HepG2 (cell line): Measurements from ENCODE around the gene FUT3. TPM values are rescaled to one million over a fixed set of nuclear protein-coding genes. Genes with fewer than 3 reads are reported as not detected.

Experiments used
- CERS6 ChIP-seq: sonication (generic); formaldehyde crosslinking; IDR thresholded peaks from 2 replicates; pipeline ENCODE4 v1.5.0; 2020; ENCODE audit warnings: missing genetic modification reagents
- CHCHD3 ChIP-seq: sonication (generic); formaldehyde crosslinking; IDR thresholded peaks from 2 replicates; pipeline ENCODE4 v1.8.0; 2022; ENCODE audit warnings: mild to moderate bottlenecking, missing genetic modification reagents, moderate library complexity
- GFI1 ChIP-seq: sonication (generic); formaldehyde crosslinking; IDR thresholded peaks from 2 replicates; pipeline ENCODE4 v1.5.0; 2020; ENCODE audit warnings: missing genetic modification reagents, mild to moderate bottlenecking, borderline replicate concordance
- HHEX ChIP-seq: IDR thresholded peaks from 2 replicates; pipeline ENCODE4 v1.6.1; 2016; ENCODE audit warnings: control low read depth
- KAT7 ChIP-seq: IDR thresholded peaks from 2 replicates; pipeline ENCODE4 v1.6.1; 2018; ENCODE audit warnings: borderline replicate concordance, missing compliant biosample characterization
- MTF2 ChIP-seq: sonication (generic); formaldehyde crosslinking; IDR thresholded peaks from 2 replicates; pipeline ENCODE4 v1.5.0; 2020; ENCODE audit warnings: missing genetic modification reagents, borderline replicate concordance
- REPIN1 ChIP-seq: sonication (generic); formaldehyde crosslinking; IDR thresholded peaks from 2 replicates; pipeline ENCODE4 v1.8.0; 2022; ENCODE audit warnings: missing genetic modification reagents, low read depth, mild to moderate bottlenecking, borderline replicate concordance
- SATB2 ChIP-seq: sonication (generic); formaldehyde crosslinking; IDR thresholded peaks from 2 replicates; pipeline ENCODE4 v1.5.0; 2020; ENCODE audit warnings: missing genetic modification reagents
- ZBTB21 ChIP-seq: sonication (generic); formaldehyde crosslinking; IDR thresholded peaks from 2 replicates; pipeline ENCODE4 v1.4.0; 2020; ENCODE audit warnings: missing genetic modification reagents
- ZBTB25 ChIP-seq: IDR thresholded peaks from 2 replicates; pipeline ENCODE4 v1.6.1; 2018; ENCODE audit warnings: missing genetic modification reagents
- ZBTB3 ChIP-seq: sonication (generic); formaldehyde crosslinking; IDR thresholded peaks from 2 replicates; pipeline ENCODE4 v1.4.0; 2020; ENCODE audit warnings: low read depth, mild to moderate bottlenecking, moderate library complexity, missing genetic modification reagents, borderline replicate concordance
- ZBTB40 ChIP-seq, 2 experiments: fragments of 450-650 bp in 1 of 2; sonication (generic) in 1 of 2; formaldehyde crosslinking in 1 of 2; IDR thresholded peaks; 2 replicates each; pipeline versions ENCODE4 v1.6.1 to v1.8.0; 2016 to 2022; ENCODE audit warnings: antibody characterized with exemption in 1 of 2, mild to moderate bottlenecking in 1 of 2, missing genetic modification reagents in 1 of 2
- ZFP36 ChIP-seq: fragments of 150-350 bp; IDR thresholded peaks from 2 replicates; pipeline ENCODE4 v1.6.1; 2018; ENCODE audit warnings: borderline replicate concordance, low read length, low read depth; ENCODE audit not compliant: partially characterized antibody
- ZNF512B ChIP-seq: sonication (generic); formaldehyde crosslinking; IDR thresholded peaks from 2 replicates; pipeline ENCODE4 v1.5.1; 2020; ENCODE audit warnings: missing genetic modification reagents, mild to moderate bottlenecking, borderline replicate concordance
- ZNF569 ChIP-seq: sonication (generic); formaldehyde crosslinking; IDR thresholded peaks from 2 replicates; pipeline ENCODE4 v1.5.0; 2020; ENCODE audit warnings: mild to moderate bottlenecking, missing genetic modification reagents, moderate library complexity, borderline replicate concordance
- polyA plus RNA-seq, 8 experiments: library from polyadenylated mRNA; depleted of rRNA in 3 of 8; stranded (reverse) in 7 of 8; unstranded in 1 of 8; fragments of >200 nt; fragmentation: Illumina TruSeq in 4 of 8; extraction: Trizol in 4 of 8; gene quantifications; 2 replicates each; pipeline versions ENCODE4 v1.2.1 to v1.2.3, GENCODE V29; 2011 to 2016; ENCODE audit warnings: low read depth in 4 of 8, missing spikeins in 1 of 8, mixed read lengths in 1 of 8; ENCODE audit not compliant: insufficient read depth in 1 of 8
- total RNA-seq, 5 experiments: library from RNA; depleted of rRNA; stranded (reverse); fragments of >200 nt; fragmentation: Illumina TruSeq; extraction: Trizol; gene quantifications; 2 replicates each; pipeline ENCODE4 v1.2.3, GENCODE V29; 2016; ENCODE audit warnings: low read depth in 1 of 5

FUT3 gene
- total and polyA plus RNA-seq, 2 of the 13 experiments (the other 11 are each of a cell fraction or from before 2014, with no cell fraction given) = 0.53 to 1.1 TPM

GRCh38 chr19:5880604-5881078 lies 29.4 kb upstream of the FUT3 start (continued):
- TF ChIP-seq ZBTB25 (CRISPR knock-in tag) (peak; percentile 60; the same call in 1 of the 2 replicates), ZBTB21 (no peak), SATB2 (CRISPR knock-in tag) (no peak), ZBTB40 (IDR thresholded peaks at IDR 0.05) (no peak), ZBTB40 (CRISPR knock-in tag; IDR thresholded peaks at IDR 0.05) (peak; percentile 19; the same call in 1 of the 2 replicates), REPIN1 (CRISPR knock-in tag) (peak; percentile 54; the same call in 1 of the 2 replicates), MTF2 (CRISPR knock-in tag) (no peak), GFI1 (CRISPR knock-in tag) (peak; percentile 74), ZNF512B (CRISPR knock-in tag) (no peak), CHCHD3 (CRISPR knock-in tag) (no peak), KAT7 (CRISPR knock-in tag) (no peak), CERS6 (CRISPR knock-in tag) (no peak), ZNF569 (no peak), HHEX (CRISPR knock-in tag) (no peak), ZFP36 (no peak), ZBTB3 (CRISPR knock-in tag) (no peak)
